ENCODE data around the gene DAZL.
"Not testable (repeated sequence)": the region's sequence is repeated elsewhere in the genome, so short reads cannot be mapped to it uniquely, and the experiment has no call there.

The DAZL gene

GRCh38 chr3:16604887-16605602, at the start of gene DAZL:
Gene DAZL, minus strand, starts transcription at chr3:16605423. Its CDS starts 218 bp downstream, at chr3:16605205.
- no peak for DNase-seq (ENCODE audit: low read depth in 1 of 2, low spot score in 1 of 2)

GRCh38 chr3:16654976-16655375, 49.8 kb upstream of the DAZL start:
- no peak for DNase-seq (ENCODE audit: low read depth in 1 of 2, low spot score in 1 of 2)

- DNase-seq (ENCODE audit: low read depth in 1 of 2, low spot score in 1 of 2) = no peak
These were observed 48.5 kb upstream of the DAZL start for GRCh38 chr3:16653712-16654111.

- DNase-seq (ENCODE audit: low read depth in 1 of 2, low spot score in 1 of 2) = no peak
These were observed 42.4 kb upstream of the DAZL start for GRCh38 chr3:16647668-16648067.

GRCh38 chr3:16639806-16640205, 34.6 kb upstream of the DAZL start:
- no peak for DNase-seq (ENCODE audit: low read depth in 1 of 2, low spot score in 1 of 2)

GRCh38 chr3:16633948-16634347, 28.7 kb upstream of the DAZL start:
- no peak for DNase-seq (ENCODE audit: low read depth in 1 of 2, low spot score in 1 of 2)

GRCh38 chr3:16632395-16632794, 27.2 kb upstream of the DAZL start:
- DNase-seq (ENCODE audit: low read depth in 1 of 2, low spot score in 1 of 2) = no peak

- DNase-seq (ENCODE audit: low read depth in 1 of 2, low spot score in 1 of 2) = no peak
These were observed 13.5 kb upstream of the DAZL start for GRCh38 chr3:16618721-16619120.

- not testable (repeated sequence) for DNase-seq (ENCODE audit: low read depth in 1 of 2, low spot score in 1 of 2)
These were observed 11.9 kb upstream of the DAZL start for GRCh38 chr3:16617155-16617554.

- no peak for DNase-seq (ENCODE audit: low read depth in 1 of 2, low spot score in 1 of 2)
These were observed 10.9 kb upstream of the DAZL start for GRCh38 chr3:16616083-16616482.

GRCh38 chr3:16614033-16615031, 9.1 kb upstream of the DAZL start:
- DNase-seq (ENCODE audit: low read depth in 1 of 2, low spot score in 1 of 2) = no peak

GRCh38 chr3:16609927-16610580, 4.8 kb upstream of the DAZL start:
- DNase-seq (ENCODE audit: low read depth in 1 of 2, low spot score in 1 of 2) = no peak

- no peak for DNase-seq (ENCODE audit: low read depth in 1 of 2, low spot score in 1 of 2)
These were observed 3.6 kb upstream of the DAZL start for GRCh38 chr3:16608816-16609215.

GRCh38 chr3:16607718-16608117, 2.5 kb upstream of the DAZL start:
- DNase-seq (ENCODE audit: low read depth in 1 of 2, low spot score in 1 of 2) = no peak

GRCh38 chr3:16606398-16606797, 1.2 kb upstream of the DAZL start:
- no peak for DNase-seq (ENCODE audit: low read depth in 1 of 2, low spot score in 1 of 2)

- no peak for DNase-seq (ENCODE audit: low read depth in 1 of 2, low spot score in 1 of 2)
These were observed 743 bp upstream of the DAZL start for GRCh38 chr3:16605966-16606365.

- no peak for DNase-seq (ENCODE audit: low read depth in 1 of 2, low spot score in 1 of 2)
These were observed 790 bp downstream of the DAZL start for GRCh38 chr3:16604433-16604832.

- no peak for DNase-seq (ENCODE audit: low read depth in 1 of 2, low spot score in 1 of 2)
These were observed 3.7 kb downstream of the DAZL start for GRCh38 chr3:16601537-16602005.

GRCh38 chr3:16600780-16601536, 4.3 kb downstream of the DAZL start:
- peak; percentile 47 to 68 for DNase-seq (ENCODE audit: low read depth in 1 of 2, low spot score in 1 of 2)

GRCh38 chr3:16599694-16600093, 5.5 kb downstream of the DAZL start:
- no peak for DNase-seq (ENCODE audit: low read depth in 1 of 2, low spot score in 1 of 2)
